Measurements from ENCODE around the gene TP63.

DNA sequence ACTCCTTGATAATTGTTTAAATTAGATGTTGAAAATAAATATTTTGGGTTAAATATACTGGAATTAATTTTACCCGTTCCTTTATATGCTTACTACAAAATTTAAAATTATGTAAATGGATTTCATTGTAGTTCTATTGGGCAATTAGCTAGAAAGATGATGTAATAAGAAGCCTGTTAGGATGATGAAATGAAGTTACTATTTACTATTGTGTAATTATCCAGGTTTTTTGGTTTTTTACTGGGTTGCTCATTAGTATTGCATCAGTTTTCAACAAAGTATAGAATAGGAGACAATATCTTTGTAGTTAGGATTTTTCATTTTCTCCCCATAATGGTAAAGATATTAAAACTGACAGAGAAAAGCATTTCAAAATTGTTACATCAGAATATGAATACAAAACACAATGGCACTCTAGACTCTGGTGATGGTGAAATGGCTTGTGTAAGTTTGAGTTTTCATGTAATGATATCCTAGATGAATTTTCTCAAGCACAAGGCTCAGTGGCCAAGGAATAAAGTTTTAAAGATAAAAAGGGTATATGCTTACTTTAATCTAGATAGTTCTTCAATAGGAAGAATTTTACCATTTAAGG lies 267.5 kb downstream of the TP63 start:
- TF ChIP-seq, protein P1, sequence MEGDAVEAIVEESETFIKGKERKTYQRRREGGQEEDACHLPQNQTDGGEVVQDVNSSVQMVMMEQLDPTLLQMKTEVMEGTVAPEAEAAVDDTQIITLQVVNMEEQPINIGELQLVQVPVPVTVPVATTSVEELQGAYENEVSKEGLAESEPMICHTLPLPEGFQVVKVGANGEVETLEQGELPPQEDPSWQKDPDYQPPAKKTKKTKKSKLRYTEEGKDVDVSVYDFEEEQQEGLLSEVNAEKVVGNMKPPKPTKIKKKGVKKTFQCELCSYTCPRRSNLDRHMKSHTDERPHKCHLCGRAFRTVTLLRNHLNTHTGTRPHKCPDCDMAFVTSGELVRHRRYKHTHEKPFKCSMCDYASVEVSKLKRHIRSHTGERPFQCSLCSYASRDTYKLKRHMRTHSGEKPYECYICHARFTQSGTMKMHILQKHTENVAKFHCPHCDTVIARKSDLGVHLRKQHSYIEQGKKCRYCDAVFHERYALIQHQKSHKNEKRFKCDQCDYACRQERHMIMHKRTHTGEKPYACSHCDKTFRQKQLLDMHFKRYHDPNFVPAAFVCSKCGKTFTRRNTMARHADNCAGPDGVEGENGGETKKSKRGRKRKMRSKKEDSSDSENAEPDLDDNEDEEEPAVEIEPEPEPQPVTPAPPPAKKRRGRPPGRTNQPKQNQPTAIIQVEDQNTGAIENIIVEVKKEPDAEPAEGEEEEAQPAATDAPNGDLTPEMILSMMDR (conservative IDR thresholded peaks at IDR 0.05), result no peak
- no peak for TF ChIP-seq ZFX (IDR thresholded peaks at IDR 0.05)

All from C4-2B (cell line).